ENCODE results near the gene MAP1LC3B.

MAP1LC3B gene

DNA sequence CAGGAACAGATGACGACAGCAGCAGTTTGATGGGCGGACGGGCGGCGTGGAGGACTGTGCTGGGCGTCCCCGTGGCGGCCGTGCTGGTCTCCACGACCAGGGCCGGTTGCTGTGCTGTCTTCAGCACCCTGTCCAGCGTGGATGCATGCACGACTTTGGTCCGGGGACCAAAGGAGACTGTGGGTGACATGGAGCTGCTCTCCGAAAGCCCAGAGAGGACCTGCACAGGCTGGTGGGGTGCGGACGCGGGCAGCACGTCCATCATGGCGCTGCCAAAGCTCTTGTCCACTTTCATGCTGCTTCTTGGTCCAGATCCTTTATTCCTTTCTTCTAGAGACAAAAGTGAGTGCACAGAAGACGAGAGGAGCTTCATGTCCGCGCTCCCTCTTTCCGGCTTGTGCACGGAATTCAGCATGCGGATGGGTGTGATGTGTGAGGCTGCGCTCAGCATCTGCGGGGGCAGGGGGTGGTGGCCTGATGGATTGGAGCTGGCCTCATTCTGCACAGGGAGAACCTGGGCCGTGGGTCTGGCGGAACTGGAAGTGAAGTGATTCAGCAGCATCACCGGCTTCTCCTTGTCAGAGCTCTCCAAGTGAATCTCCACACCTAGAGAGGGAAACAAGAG is 20.3 kb downstream of the MAP1LC3B start:
- TF ChIP-seq, protein P1, sequence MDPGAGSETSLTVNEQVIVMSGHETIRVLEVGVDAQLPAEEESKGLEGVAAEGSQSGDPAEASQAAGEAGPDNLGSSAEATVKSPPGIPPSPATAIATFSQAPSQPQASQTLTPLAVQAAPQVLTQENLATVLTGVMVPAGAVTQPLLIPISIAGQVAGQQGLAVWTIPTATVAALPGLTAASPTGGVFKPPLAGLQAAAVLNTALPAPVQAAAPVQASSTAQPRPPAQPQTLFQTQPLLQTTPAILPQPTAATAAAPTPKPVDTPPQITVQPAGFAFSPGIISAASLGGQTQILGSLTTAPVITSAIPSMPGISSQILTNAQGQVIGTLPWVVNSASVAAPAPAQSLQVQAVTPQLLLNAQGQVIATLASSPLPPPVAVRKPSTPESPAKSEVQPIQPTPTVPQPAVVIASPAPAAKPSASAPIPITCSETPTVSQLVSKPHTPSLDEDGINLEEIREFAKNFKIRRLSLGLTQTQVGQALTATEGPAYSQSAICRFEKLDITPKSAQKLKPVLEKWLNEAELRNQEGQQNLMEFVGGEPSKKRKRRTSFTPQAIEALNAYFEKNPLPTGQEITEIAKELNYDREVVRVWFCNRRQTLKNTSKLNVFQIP (CRISPR knock-in tag; IDR thresholded peaks at IDR 0.05; ENCODE audit: borderline replicate concordance, low read depth), result no peak
- TF ChIP-seq BACH2 (CRISPR knock-in tag; IDR thresholded peaks at IDR 0.05; ENCODE audit: borderline replicate concordance), result no peak
- no peak for TF ChIP-seq GLIS3 (CRISPR knock-in tag; IDR thresholded peaks at IDR 0.05)
- no peak for TF ChIP-seq ZNF565 (CRISPR knock-in tag; conservative IDR thresholded peaks at IDR 0.05; ENCODE audit: low read depth)
- ATAC-seq, result no peak

DNA sequence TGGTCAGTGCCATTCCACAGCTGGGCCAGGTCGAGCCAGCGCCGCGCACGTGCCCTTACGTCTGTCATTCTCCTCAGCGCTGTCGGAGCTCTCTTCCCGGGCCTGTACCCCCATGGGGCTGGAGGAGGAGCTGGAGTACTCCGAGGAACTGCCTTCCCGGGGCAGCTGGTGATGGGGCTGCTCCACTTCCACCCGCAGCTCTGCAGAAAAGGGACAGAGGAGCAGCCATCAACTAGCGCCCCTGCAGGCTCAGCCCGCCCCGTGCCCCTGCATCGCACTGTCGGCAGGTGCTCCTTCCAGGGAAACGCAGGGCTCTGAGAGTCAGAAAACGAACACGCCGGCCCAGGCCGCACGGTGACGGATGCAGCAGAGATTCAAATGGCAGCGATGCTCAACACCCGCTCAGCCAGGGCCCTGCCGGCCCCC is 20.9 kb downstream of the MAP1LC3B start:
- ATAC-seq, result no peak
- TF ChIP-seq GLIS3 (CRISPR knock-in tag; IDR thresholded peaks at IDR 0.05) (no peak), ZNF70 (CRISPR knock-in tag; IDR thresholded peaks at IDR 0.05) (no peak), ZNF565 (CRISPR knock-in tag; conservative IDR thresholded peaks at IDR 0.05; ENCODE audit: low read depth) (no peak), ARNTL (CRISPR knock-in tag; IDR thresholded peaks at IDR 0.05; ENCODE audit: borderline replicate concordance, low read depth) (no peak), PPARA (CRISPR knock-in tag; IDR thresholded peaks at IDR 0.05; ENCODE audit: borderline replicate concordance) (no peak)
- TF ChIP-seq, protein P2, sequence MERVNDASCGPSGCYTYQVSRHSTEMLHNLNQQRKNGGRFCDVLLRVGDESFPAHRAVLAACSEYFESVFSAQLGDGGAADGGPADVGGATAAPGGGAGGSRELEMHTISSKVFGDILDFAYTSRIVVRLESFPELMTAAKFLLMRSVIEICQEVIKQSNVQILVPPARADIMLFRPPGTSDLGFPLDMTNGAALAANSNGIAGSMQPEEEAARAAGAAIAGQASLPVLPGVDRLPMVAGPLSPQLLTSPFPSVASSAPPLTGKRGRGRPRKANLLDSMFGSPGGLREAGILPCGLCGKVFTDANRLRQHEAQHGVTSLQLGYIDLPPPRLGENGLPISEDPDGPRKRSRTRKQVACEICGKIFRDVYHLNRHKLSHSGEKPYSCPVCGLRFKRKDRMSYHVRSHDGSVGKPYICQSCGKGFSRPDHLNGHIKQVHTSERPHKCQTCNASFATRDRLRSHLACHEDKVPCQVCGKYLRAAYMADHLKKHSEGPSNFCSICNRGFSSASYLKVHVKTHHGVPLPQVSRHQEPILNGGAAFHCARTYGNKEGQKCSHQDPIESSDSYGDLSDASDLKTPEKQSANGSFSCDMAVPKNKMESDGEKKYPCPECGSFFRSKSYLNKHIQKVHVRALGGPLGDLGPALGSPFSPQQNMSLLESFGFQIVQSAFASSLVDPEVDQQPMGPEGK (CRISPR knock-in tag; IDR thresholded peaks at IDR 0.05; ENCODE audit: borderline replicate concordance), result no peak

DNA sequence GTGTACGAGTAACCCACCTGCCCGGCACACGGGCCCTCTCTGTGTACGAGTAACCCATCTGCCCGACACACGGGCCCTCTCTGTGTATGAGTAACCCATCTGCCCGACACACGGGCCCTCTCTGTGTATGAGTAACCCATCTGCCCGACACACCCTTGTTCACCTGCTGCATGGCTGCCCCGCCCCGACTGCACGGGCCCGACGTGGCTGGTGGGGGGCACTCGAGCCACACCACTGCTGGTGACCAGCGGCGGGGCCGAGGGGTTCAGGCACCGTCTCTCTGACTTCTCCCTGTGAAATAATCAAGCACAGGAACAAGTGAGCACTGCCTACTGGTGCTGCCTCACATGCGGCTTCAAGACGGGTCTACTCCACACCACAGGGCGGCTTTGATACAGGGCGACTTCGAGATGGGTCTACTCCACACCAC is 22.1 kb downstream of the MAP1LC3B start:
- no peak for ATAC-seq
- TF ChIP-seq ISL1 (CRISPR knock-in tag; IDR thresholded peaks at IDR 0.05), result no peak
- no peak for TF ChIP-seq SNAI2 (CRISPR knock-in tag; IDR thresholded peaks at IDR 0.05)
- TF ChIP-seq, protein P3, sequence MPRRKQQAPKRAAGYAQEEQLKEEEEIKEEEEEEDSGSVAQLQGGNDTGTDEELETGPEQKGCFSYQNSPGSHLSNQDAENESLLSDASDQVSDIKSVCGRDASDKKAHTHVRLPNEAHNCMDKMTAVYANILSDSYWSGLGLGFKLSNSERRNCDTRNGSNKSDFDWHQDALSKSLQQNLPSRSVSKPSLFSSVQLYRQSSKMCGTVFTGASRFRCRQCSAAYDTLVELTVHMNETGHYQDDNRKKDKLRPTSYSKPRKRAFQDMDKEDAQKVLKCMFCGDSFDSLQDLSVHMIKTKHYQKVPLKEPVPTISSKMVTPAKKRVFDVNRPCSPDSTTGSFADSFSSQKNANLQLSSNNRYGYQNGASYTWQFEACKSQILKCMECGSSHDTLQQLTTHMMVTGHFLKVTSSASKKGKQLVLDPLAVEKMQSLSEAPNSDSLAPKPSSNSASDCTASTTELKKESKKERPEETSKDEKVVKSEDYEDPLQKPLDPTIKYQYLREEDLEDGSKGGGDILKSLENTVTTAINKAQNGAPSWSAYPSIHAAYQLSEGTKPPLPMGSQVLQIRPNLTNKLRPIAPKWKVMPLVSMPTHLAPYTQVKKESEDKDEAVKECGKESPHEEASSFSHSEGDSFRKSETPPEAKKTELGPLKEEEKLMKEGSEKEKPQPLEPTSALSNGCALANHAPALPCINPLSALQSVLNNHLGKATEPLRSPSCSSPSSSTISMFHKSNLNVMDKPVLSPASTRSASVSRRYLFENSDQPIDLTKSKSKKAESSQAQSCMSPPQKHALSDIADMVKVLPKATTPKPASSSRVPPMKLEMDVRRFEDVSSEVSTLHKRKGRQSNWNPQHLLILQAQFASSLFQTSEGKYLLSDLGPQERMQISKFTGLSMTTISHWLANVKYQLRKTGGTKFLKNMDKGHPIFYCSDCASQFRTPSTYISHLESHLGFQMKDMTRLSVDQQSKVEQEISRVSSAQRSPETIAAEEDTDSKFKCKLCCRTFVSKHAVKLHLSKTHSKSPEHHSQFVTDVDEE (CRISPR knock-in tag; IDR thresholded peaks at IDR 0.05), result no peak
- no peak for TF ChIP-seq PPARA (CRISPR knock-in tag; IDR thresholded peaks at IDR 0.05; ENCODE audit: borderline replicate concordance)
- no peak for TF ChIP-seq TCF4 (CRISPR knock-in tag; IDR thresholded peaks at IDR 0.05; ENCODE audit: borderline replicate concordance)
- no peak for TF ChIP-seq ZC3H10 (CRISPR knock-in tag; IDR thresholded peaks at IDR 0.05)
- TF ChIP-seq CSDC2 (CRISPR knock-in tag; IDR thresholded peaks at IDR 0.05), result no peak
- TF ChIP-seq ARNTL (CRISPR knock-in tag; IDR thresholded peaks at IDR 0.05; ENCODE audit: borderline replicate concordance, low read depth), result no peak
- TF ChIP-seq BACH2 (CRISPR knock-in tag; IDR thresholded peaks at IDR 0.05; ENCODE audit: borderline replicate concordance), result no peak
- no peak for TF ChIP-seq ESRRG (CRISPR knock-in tag; IDR thresholded peaks at IDR 0.05)
- TF ChIP-seq ZFP3 (CRISPR knock-in tag; IDR thresholded peaks at IDR 0.05), result no peak
- TF ChIP-seq RARB (CRISPR knock-in tag; IDR thresholded peaks at IDR 0.05), result no peak
- no peak for TF ChIP-seq OSR1 (CRISPR knock-in tag; IDR thresholded peaks at IDR 0.05)
- TF ChIP-seq, protein P4, sequence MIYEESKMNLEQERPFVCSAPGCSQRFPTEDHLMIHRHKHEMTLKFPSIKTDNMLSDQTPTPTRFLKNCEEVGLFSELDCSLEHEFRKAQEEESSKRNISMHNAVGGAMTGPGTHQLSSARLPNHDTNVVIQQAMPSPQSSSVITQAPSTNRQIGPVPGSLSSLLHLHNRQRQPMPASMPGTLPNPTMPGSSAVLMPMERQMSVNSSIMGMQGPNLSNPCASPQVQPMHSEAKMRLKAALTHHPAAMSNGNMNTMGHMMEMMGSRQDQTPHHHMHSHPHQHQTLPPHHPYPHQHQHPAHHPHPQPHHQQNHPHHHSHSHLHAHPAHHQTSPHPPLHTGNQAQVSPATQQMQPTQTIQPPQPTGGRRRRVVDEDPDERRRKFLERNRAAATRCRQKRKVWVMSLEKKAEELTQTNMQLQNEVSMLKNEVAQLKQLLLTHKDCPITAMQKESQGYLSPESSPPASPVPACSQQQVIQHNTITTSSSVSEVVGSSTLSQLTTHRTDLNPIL (CRISPR knock-in tag; IDR thresholded peaks at IDR 0.05; ENCODE audit: low read depth), result no peak
- TF ChIP-seq GLIS3 (CRISPR knock-in tag; IDR thresholded peaks at IDR 0.05), result no peak
- no peak for TF ChIP-seq ZNF8 (CRISPR knock-in tag; IDR thresholded peaks at IDR 0.05)
- TF ChIP-seq ZNF70 (CRISPR knock-in tag; IDR thresholded peaks at IDR 0.05), result no peak
- TF ChIP-seq, protein P5, sequence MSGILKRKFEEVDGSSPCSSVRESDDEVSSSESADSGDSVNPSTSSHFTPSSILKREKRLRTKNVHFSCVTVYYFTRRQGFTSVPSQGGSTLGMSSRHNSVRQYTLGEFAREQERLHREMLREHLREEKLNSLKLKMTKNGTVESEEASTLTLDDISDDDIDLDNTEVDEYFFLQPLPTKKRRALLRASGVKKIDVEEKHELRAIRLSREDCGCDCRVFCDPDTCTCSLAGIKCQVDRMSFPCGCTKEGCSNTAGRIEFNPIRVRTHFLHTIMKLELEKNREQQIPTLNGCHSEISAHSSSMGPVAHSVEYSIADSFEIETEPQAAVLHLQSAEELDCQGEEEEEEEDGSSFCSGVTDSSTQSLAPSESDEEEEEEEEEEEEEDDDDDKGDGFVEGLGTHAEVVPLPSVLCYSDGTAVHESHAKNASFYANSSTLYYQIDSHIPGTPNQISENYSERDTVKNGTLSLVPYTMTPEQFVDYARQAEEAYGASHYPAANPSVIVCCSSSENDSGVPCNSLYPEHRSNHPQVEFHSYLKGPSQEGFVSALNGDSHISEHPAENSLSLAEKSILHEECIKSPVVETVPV (CRISPR knock-in tag; IDR thresholded peaks at IDR 0.05), result no peak
- TF ChIP-seq TOX (CRISPR knock-in tag; IDR thresholded peaks at IDR 0.05; ENCODE audit: borderline replicate concordance), result no peak
- no peak for TF ChIP-seq ZNF565 (CRISPR knock-in tag; conservative IDR thresholded peaks at IDR 0.05; ENCODE audit: low read depth)

Data from SK-N-SH treated with all-trans-retinoic acid at 6 μM for 48 hours (cell line).